ENCODE data around the gene NLGN2.
A peak's percentile ranks its signal among the peaks of the same experiment; 100 is the strongest.

The NLGN2 gene

GRCh38 chr17:7403043-7403726 lies 4.5 kb upstream of the NLGN2 start:
- peak overlapping the region; percentile 68 to 81 for H3K4me3 ChIP-seq (replicated peaks in 1 of 2; ENCODE audit: low read depth in 2 of 2, low read length in 2 of 2)
- DNase-seq (ENCODE audit: low read depth in 2 of 2): no peak
- no peak for TF ChIP-seq CTCF (IDR thresholded peaks at IDR 0.05; ENCODE audit: low read depth, low read length)

GRCh38 chr17:7403727-7403976 lies 4.0 kb upstream of the NLGN2 start:
- no peak for TF ChIP-seq CTCF (IDR thresholded peaks at IDR 0.05; ENCODE audit: low read depth, low read length)
- H3K4me3 ChIP-seq (replicated peaks in 1 of 2; ENCODE audit: low read depth in 2 of 2, low read length in 2 of 2): peak overlapping the region; percentile 68 to 81
- no peak for DNase-seq (ENCODE audit: low read depth in 2 of 2)

- peak within 1 kb of the TSS; percentile 75 to 81 for H3K4me3 ChIP-seq (replicated peaks in 1 of 2; ENCODE audit: low read depth in 2 of 2, low read length in 2 of 2)
- no peak for TF ChIP-seq CTCF (IDR thresholded peaks at IDR 0.05; ENCODE audit: low read depth, low read length)
- peak; percentile 100 for DNase-seq (ENCODE audit: low read depth in 2 of 2)
Observed at GRCh38 chr17:7403977-7404736, 3.5 kb upstream of the NLGN2 start, which contains the start of gene TMEM256. Gene TMEM256, minus strand, starts transcription at chr17:7404097. Its CDS starts 13 bp downstream, at chr17:7404084.

GRCh38 chr17:7404737-7405349 lies 2.8 kb upstream of the NLGN2 start:
- TF ChIP-seq CTCF (IDR thresholded peaks at IDR 0.05; ENCODE audit: low read depth, low read length): no peak
- H3K4me3 ChIP-seq (replicated peaks in 1 of 2; ENCODE audit: low read depth in 2 of 2, low read length in 2 of 2): peak overlapping the region; percentile 67 to 75
- peak in 1 of 2 donors; percentile 26 for DNase-seq (ENCODE audit: low read depth in 2 of 2)

GRCh38 chr17:7405350-7406234 lies 2.1 kb upstream of the NLGN2 start:
- peak overlapping the region; percentile 67 to 75 for H3K4me3 ChIP-seq (replicated peaks in 1 of 2; ENCODE audit: low read depth in 2 of 2, low read length in 2 of 2)
- DNase-seq (ENCODE audit: low read depth in 2 of 2): no peak
- no peak for TF ChIP-seq CTCF (IDR thresholded peaks at IDR 0.05; ENCODE audit: low read depth, low read length)

- peak overlapping the region in 1 of 2 donors; percentile 75 for H3K4me3 ChIP-seq (replicated peaks in 1 of 2; ENCODE audit: low read depth in 2 of 2, low read length in 2 of 2)
- TF ChIP-seq CTCF (IDR thresholded peaks at IDR 0.05; ENCODE audit: low read depth, low read length): no peak
- no peak for DNase-seq (ENCODE audit: low read depth in 2 of 2)
Observed at GRCh38 chr17:7406235-7406825, 1.3 kb upstream of the NLGN2 start.
